DND-41 (cell line): ENCODE measurements around the gene OR6C76.

Experiments
- ATAC-seq: fragments of 200-7000 bp; cut with Tn5 transposase; 3 replicates; pipeline ENCODE4 v1.9.1; 2021; ENCODE audit warnings: low read depth; ENCODE audit not compliant: insufficient read depth
- DNase-seq: peaks from one replicate; pipeline ENCODE4 v3.0.0-alpha.2; 2020
- H2AFZ ChIP-seq: 2 replicates; pipeline ENCODE4 v1.6.0; 2012; ENCODE audit warnings: low read depth, low read length
- H3K27ac ChIP-seq: 2 replicates; pipeline ENCODE4 v1.5.1; 2012; ENCODE audit warnings: low read length, inconsistent platforms
- H3K27me3 ChIP-seq: fragments of 200-600 bp; sonication (generic); 2 replicates; pipeline ENCODE4 v1.6.0; 2012; ENCODE audit warnings: low read length, mild to moderate bottlenecking, inconsistent platforms; ENCODE audit not compliant: insufficient read depth, poor library complexity
- H3K36me3 ChIP-seq: 2 replicates; pipeline ENCODE4 v1.5.1; 2012; ENCODE audit warnings: low read length, inconsistent platforms; ENCODE audit not compliant: insufficient read depth
- H3K4me1 ChIP-seq: 2 replicates; pipeline ENCODE4 v1.5.1; 2012; ENCODE audit warnings: mild to moderate bottlenecking, low read length; ENCODE audit not compliant: insufficient read depth
- H3K4me2 ChIP-seq: 2 replicates; pipeline ENCODE4 v1.6.0; 2012; ENCODE audit warnings: mild to moderate bottlenecking, moderate library complexity, low read length, inconsistent platforms; ENCODE audit not compliant: insufficient read depth
- H3K4me3 ChIP-seq, 2 experiments: fragments of 200-600 bp in 1 of 2; shearing (Covaris generic) in 1 of 2; 2 replicates each; pipeline ENCODE4 v1.5.1; 2012 to 2016; ENCODE audit warnings: inconsistent platforms in 2 of 2, low read length in 2 of 2, mild to moderate bottlenecking in 2 of 2, low read depth in 1 of 2, moderate library complexity in 1 of 2
- H3K79me2 ChIP-seq: 2 replicates; pipeline ENCODE4 v1.6.0; 2012; ENCODE audit warnings: low read length, inconsistent platforms; ENCODE audit not compliant: insufficient read depth
- H3K9ac ChIP-seq: 2 replicates; pipeline ENCODE4 v1.6.0; 2012; ENCODE audit warnings: low read depth, mild to moderate bottlenecking, inconsistent platforms, low read length, moderate library complexity
- H3K9me3 ChIP-seq: 2 replicates; pipeline ENCODE4 v1.5.1; 2012; ENCODE audit warnings: low read length, moderate library complexity, mild to moderate bottlenecking, inconsistent platforms; ENCODE audit not compliant: insufficient read depth, severe bottlenecking
- H4K20me1 ChIP-seq: 2 replicates; pipeline ENCODE4 v1.6.0; 2012; ENCODE audit warnings: low read length; ENCODE audit not compliant: insufficient read depth
- CTCF ChIP-seq: IDR thresholded peaks from 2 replicates; pipeline ENCODE4 v1.5.1; 2012; ENCODE audit warnings: borderline replicate concordance, low read length, moderate library complexity, mild to moderate bottlenecking; ENCODE audit not compliant: poor library complexity, severe bottlenecking; ENCODE audit errors: extremely low read depth
- EZH2 ChIP-seq: IDR thresholded peaks from 3 replicates; pipeline ENCODE4 v1.6.1; 2012; ENCODE audit warnings: borderline replicate concordance, low read depth, mild to moderate bottlenecking, moderate library complexity, low read length, inconsistent platforms; ENCODE audit not compliant: severe bottlenecking

Gene OR6C76

GRCh38 chr12:55425954-55426353 is at the start of gene OR6C76:
OR6C76 (plus strand) TSS chr12:55426254; CDS start chr12:55426254, 0 bp downstream.
- no peaks in the 10 kb centered on the region for H3K36me3 ChIP-seq
- H3K27ac ChIP-seq = no peak within 1 kb of the TSS
- H2AFZ ChIP-seq = no peak within 1 kb of the TSS
- H4K20me1 ChIP-seq = no peaks in the 10 kb centered on the region
- H3K27me3 ChIP-seq = peaks cover 5% of the 10 kb centered on the region
- no peak within 1 kb of the TSS for H3K4me3 ChIP-seq
- DNase-seq (no peak), ATAC-seq (no peak)
- no peaks in the 10 kb centered on the region for H3K4me1 ChIP-seq
- no peaks in the 10 kb centered on the region for H3K9me3 ChIP-seq
- no peaks in the 10 kb centered on the region for H3K79me2 ChIP-seq
- no peak within 1 kb of the TSS for H3K9ac ChIP-seq
- no peak for TF ChIP-seq CTCF
- TF ChIP-seq EZH2 = no peak
- no peak within 1 kb of the TSS for H3K4me2 ChIP-seq

- Histone ChIP-seq H3K27me3 (peaks cover 4% of the 10 kb centered on the region), H3K4me1 (no peaks in the 10 kb centered on the region), H3K79me2 (no peaks in the 10 kb centered on the region), H3K27ac (no peak overlapping the region), H4K20me1 (no peaks in the 10 kb centered on the region), H3K4me2 (no peak overlapping the region), H3K9me3 (no peaks in the 10 kb centered on the region), H2AFZ (no peak overlapping the region), H3K9ac (no peak overlapping the region), H3K36me3 (no peaks in the 10 kb centered on the region), H3K4me3 (no peak overlapping the region)
- ATAC-seq = no peak
- TF ChIP-seq EZH2 (no peak), CTCF (no peak)
- no peak for DNase-seq
Observed at GRCh38 chr12:55385891-55386290, 40.2 kb upstream of the OR6C76 start.

- no peaks in the 10 kb centered on the region for H4K20me1 ChIP-seq
- H3K27ac ChIP-seq = no peak overlapping the region
- no peak for TF ChIP-seq CTCF
- no peak for TF ChIP-seq EZH2
- H3K4me3 ChIP-seq = no peak overlapping the region
- no peak overlapping the region for H3K4me2 ChIP-seq
- DNase-seq (no peak), ATAC-seq (no peak)
- no peaks in the 10 kb centered on the region for H3K36me3 ChIP-seq
- H2AFZ ChIP-seq = no peak overlapping the region
- no peaks in the 10 kb centered on the region for H3K4me1 ChIP-seq
- H3K79me2 ChIP-seq = no peaks in the 10 kb centered on the region
- H3K27me3 ChIP-seq = no peaks in the 10 kb centered on the region
- H3K9me3 ChIP-seq = no peaks in the 10 kb centered on the region
- no peak overlapping the region for H3K9ac ChIP-seq
Observed at GRCh38 chr12:55392032-55392795, 33.8 kb upstream of the OR6C76 start.

- Histone ChIP-seq H3K27me3 (peaks cover 3% of the 10 kb centered on the region), H3K4me2 (no peak overlapping the region), H3K36me3 (no peaks in the 10 kb centered on the region), H3K9me3 (no peaks in the 10 kb centered on the region), H3K79me2 (no peaks in the 10 kb centered on the region), H3K9ac (no peak overlapping the region), H3K4me3 (no peak overlapping the region), H3K27ac (no peak overlapping the region), H4K20me1 (no peaks in the 10 kb centered on the region), H3K4me1 (no peaks in the 10 kb centered on the region), H2AFZ (no peak overlapping the region)
- no peak for ATAC-seq
- TF ChIP-seq EZH2 = no peak
- no peak for TF ChIP-seq CTCF
- DNase-seq = no peak
Observed at GRCh38 chr12:55396326-55396725, 29.7 kb upstream of the OR6C76 start.
